Measurements from ENCODE around the gene MAP7. TPM values are rescaled to one million over a fixed set of nuclear protein-coding genes. Genes with fewer than 3 reads are reported as not detected.

MAP7 gene
- total RNA-seq, 4 donors from 2014 or later: 0.84 to 1.5 (median 1.4) TPM

- Histone ChIP-seq H3K27ac (no peak overlapping the region), H3K4me1 (no peaks in the 10 kb centered on the region), H3K36me3 (no peaks in the 10 kb centered on the region), H3K9me3 (no peaks in the 10 kb centered on the region), H3K4me3 (no peak overlapping the region), H3K27me3 (no peaks in the 10 kb centered on the region)
- TF ChIP-seq, protein P1, sequence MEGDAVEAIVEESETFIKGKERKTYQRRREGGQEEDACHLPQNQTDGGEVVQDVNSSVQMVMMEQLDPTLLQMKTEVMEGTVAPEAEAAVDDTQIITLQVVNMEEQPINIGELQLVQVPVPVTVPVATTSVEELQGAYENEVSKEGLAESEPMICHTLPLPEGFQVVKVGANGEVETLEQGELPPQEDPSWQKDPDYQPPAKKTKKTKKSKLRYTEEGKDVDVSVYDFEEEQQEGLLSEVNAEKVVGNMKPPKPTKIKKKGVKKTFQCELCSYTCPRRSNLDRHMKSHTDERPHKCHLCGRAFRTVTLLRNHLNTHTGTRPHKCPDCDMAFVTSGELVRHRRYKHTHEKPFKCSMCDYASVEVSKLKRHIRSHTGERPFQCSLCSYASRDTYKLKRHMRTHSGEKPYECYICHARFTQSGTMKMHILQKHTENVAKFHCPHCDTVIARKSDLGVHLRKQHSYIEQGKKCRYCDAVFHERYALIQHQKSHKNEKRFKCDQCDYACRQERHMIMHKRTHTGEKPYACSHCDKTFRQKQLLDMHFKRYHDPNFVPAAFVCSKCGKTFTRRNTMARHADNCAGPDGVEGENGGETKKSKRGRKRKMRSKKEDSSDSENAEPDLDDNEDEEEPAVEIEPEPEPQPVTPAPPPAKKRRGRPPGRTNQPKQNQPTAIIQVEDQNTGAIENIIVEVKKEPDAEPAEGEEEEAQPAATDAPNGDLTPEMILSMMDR (IDR thresholded peaks at IDR 0.05): no peak
- no peak for TF ChIP-seq POLR2A (IDR thresholded peaks at IDR 0.05)
- no peak for TF ChIP-seq EP300 (IDR thresholded peaks at IDR 0.05)
- WGBS, 2 donors: 86% methylated on average over 5 of the region's 5 CpGs
- DNase-seq (ENCODE audit: low spot score in 2 of 2): no peak
Observed at GRCh38 chr6:136510299-136510698, 39.9 kb downstream of the MAP7 start.

DNA sequence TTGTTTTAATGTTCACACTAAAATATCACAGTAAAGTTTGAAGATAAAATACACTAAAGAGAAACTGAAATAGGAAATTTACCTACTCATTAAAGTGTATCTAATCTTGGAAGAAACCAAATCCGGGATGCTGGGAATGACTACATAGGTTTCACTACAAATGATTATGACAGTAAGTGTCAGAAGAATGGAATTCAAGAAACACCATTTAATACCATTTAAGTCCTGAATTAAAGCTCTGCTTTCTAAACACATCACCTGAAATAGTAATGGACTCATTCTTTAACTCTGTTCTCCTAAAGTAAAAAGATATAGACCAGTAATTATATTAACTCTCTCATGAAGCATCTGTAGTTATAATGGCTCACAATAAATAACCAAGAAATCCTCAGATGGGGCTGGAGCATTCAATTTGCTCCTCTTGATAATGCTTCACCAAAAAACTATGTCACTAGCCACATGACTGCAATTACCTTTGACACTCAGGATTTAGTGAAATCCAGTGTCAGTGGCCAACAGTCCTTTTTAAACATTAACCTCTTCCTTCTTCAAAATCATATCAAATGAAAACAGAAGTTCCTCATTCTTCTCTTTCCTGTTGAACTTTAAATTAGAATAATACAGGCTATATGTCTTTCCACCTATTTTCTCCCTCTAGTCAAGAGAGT, 41.4 kb downstream of the MAP7 start:
- no peak for TF ChIP-seq EP300 (IDR thresholded peaks at IDR 0.05)
- TF ChIP-seq, protein P1 (IDR thresholded peaks at IDR 0.05): no peak
- TF ChIP-seq POLR2A (IDR thresholded peaks at IDR 0.05): no peak
- Histone ChIP-seq H3K9me3 (no peaks in the 10 kb centered on the region), H3K4me3 (no peak overlapping the region), H3K36me3 (no peaks in the 10 kb centered on the region), H3K4me1 (no peaks in the 10 kb centered on the region), H3K27ac (no peak overlapping the region), H3K27me3 (no peaks in the 10 kb centered on the region)
- WGBS, 2 donors: 81 to 86% methylated on average over 1 of the region's 1 CpG
- no peak for DNase-seq (ENCODE audit: low spot score in 2 of 2)

GRCh38 chr6:136506124-136506799, 44.0 kb downstream of the MAP7 start:
- Histone ChIP-seq H3K36me3 (no peaks in the 10 kb centered on the region), H3K4me1 (no peaks in the 10 kb centered on the region), H3K4me3 (no peak overlapping the region), H3K27ac (no peak overlapping the region), H3K9me3 (no peaks in the 10 kb centered on the region), H3K27me3 (no peaks in the 10 kb centered on the region)
- 76 to 83% methylated on average over 5 of the region's 5 CpGs for WGBS, 2 donors
- TF ChIP-seq EP300 (IDR thresholded peaks at IDR 0.05) (no peak), POLR2A (IDR thresholded peaks at IDR 0.05) (no peak)
- TF ChIP-seq, protein P1 (IDR thresholded peaks at IDR 0.05): no peak
- DNase-seq (ENCODE audit: low spot score in 2 of 2): no peak

GRCh38 chr6:136503303-136504029, 46.8 kb downstream of the MAP7 start:
- Histone ChIP-seq H3K4me3 (no peak overlapping the region), H3K9me3 (no peaks in the 10 kb centered on the region), H3K27me3 (no peaks in the 10 kb centered on the region), H3K27ac (no peak overlapping the region), H3K4me1 (no peaks in the 10 kb centered on the region), H3K36me3 (no peaks in the 10 kb centered on the region)
- WGBS, 2 donors: 37 to 43% methylated on average over 6 of the region's 6 CpGs
- DNase-seq (ENCODE audit: low spot score in 2 of 2): no peak
- TF ChIP-seq, protein P1 (IDR thresholded peaks at IDR 0.05): no peak
- no peak for TF ChIP-seq EP300 (IDR thresholded peaks at IDR 0.05)
- TF ChIP-seq POLR2A (IDR thresholded peaks at IDR 0.05): no peak

DNA sequence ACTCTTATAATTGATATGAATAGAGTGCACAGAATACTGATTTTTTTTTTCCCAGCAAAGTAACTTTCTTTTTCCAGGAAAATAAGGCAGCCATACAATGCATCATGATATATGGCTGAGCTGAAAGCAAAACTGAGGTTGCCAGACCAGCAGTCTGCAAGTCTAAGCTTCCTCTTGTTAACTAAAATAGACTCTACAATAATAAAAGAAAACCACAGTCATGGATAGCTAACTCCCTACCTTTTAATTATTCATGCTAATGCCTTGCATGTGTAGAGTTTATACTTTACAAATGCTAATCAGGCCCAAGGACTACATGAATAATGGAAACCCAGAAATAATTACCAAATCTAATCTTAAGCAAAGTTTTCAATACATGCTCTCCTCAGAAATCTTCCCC, 47.4 kb downstream of the MAP7 start:
- Histone ChIP-seq H3K27me3 (no peaks in the 10 kb centered on the region), H3K27ac (no peak overlapping the region), H3K9me3 (no peaks in the 10 kb centered on the region), H3K4me1 (no peaks in the 10 kb centered on the region), H3K36me3 (no peaks in the 10 kb centered on the region), H3K4me3 (no peak overlapping the region)
- DNase-seq (ENCODE audit: low spot score in 2 of 2): no peak
- no peak for TF ChIP-seq EP300 (IDR thresholded peaks at IDR 0.05)
- no peak for TF ChIP-seq POLR2A (IDR thresholded peaks at IDR 0.05)
- TF ChIP-seq, protein P1 (IDR thresholded peaks at IDR 0.05): no peak
